IPS DF 6.9 (cell line): ENCODE results near the gene PADI2.

ENCODE experiments used
- DNase-seq: peaks from one replicate; pipeline ENCODE4 v3.0.0-alpha.2; 2013; ENCODE audit warnings: low read depth, low spot score
- H3K27ac ChIP-seq: one replicate; pipeline ENCODE4 v1.5.1; 2013; ENCODE audit warnings: low read length, control low read depth
- H3K27me3 ChIP-seq: 2 replicates; pipeline ENCODE4 v1.6.1; 2013; ENCODE audit warnings: mild to moderate bottlenecking, low read length; ENCODE audit not compliant: control insufficient read depth, insufficient read depth
- H3K36me3 ChIP-seq: 2 replicates; pipeline ENCODE4 v1.6.1; 2013; ENCODE audit warnings: low read length; ENCODE audit not compliant: control insufficient read depth, insufficient read depth
- H3K4me1 ChIP-seq: 2 replicates; pipeline ENCODE4 v1.6.1; 2013; ENCODE audit warnings: low read length; ENCODE audit not compliant: control insufficient read depth, insufficient read depth
- H3K4me3 ChIP-seq: 2 replicates; pipeline ENCODE4 v1.5.1; 2013; ENCODE audit warnings: mild to moderate bottlenecking, low read length
- H3K9me3 ChIP-seq: 2 replicates; pipeline ENCODE4 v1.6.1; 2013; ENCODE audit warnings: low read length, inconsistent platforms; ENCODE audit not compliant: control insufficient read depth, insufficient read depth
- WGBS: extraction: QIAGEN DNeasy Blood & Tissue Kit; methylation state at CpG from one replicate; pipeline ENCODE4 v1.1.7; 2013; ENCODE audit warnings: mixed read lengths, missing lambda C conversion rate; ENCODE audit not compliant: insufficient read length, insufficient coverage; 5-methylcytosine and 5-hydroxymethylcytosine counted together

PADI2 gene

GRCh38 chr1:17101261-17101660 lies 18.0 kb downstream of the PADI2 start:
- H3K4me3 ChIP-seq: no peak overlapping the region
- H3K4me1 ChIP-seq: no peaks in the 10 kb centered on the region; the same call in 1 of the 2 replicates
- H3K27ac ChIP-seq: no peak overlapping the region
- WGBS: no CpG with 5 or more reads among the region's 4 CpGs
- H3K36me3 ChIP-seq: no peaks in the 10 kb centered on the region
- DNase-seq: no peak
- H3K27me3 ChIP-seq: no peaks in the 10 kb centered on the region
- H3K9me3 ChIP-seq: no peaks in the 10 kb centered on the region

DNA sequence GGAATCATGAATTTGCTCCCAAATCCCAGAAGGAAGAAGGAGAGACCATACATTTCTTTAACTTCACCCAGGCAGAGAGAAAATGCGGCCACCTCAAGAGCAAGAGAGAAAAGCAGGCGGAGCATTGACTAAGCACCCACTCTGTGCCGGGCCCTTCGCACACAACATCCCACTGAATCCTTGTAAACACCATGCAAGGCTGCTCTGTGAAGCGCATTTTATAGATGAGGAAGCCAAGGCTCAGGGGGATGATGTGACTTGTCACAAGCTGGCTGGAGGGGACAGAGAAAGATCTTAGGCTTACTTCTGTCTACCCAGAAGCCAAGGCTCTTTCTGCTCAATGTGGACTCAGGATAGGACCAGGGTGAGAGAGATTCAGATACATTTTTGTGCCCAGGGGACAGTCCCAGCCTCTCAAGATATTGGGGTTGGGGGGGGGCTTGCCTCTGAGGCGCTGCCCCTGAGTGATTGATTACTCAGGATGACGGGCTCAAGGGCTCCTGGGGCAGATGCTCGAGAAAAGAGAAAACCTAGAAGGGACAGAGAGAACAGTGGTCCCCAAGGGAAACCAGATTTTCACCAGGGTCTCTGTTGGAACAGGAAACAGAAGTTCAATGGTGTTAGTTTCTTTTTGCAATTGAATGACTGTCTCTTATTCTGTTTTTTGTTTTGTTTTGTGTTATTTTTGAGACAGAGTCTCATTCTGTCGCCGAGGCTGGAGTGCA lies 19.5 kb downstream of the PADI2 start:
- DNase-seq: no peak
- Histone ChIP-seq H3K27ac (no peak overlapping the region), H3K36me3 (no peaks in the 10 kb centered on the region), H3K27me3 (no peaks in the 10 kb centered on the region), H3K9me3 (no peaks in the 10 kb centered on the region), H3K4me3 (no peak overlapping the region), H3K4me1 (no peaks in the 10 kb centered on the region)
- WGBS: no CpG with 5 or more reads among the region's 10 CpGs

- Histone ChIP-seq H3K27me3 (no peaks in the 10 kb centered on the region), H3K4me1 (no peaks in the 10 kb centered on the region), H3K36me3 (no peaks in the 10 kb centered on the region), H3K27ac (no peak overlapping the region), H3K9me3 (no peaks in the 10 kb centered on the region), H3K4me3 (no peak overlapping the region)
- WGBS: no CpG with 5 or more reads among the region's 13 CpGs
- DNase-seq: no peak
Observed at GRCh38 chr1:17098446-17099317, 20.6 kb downstream of the PADI2 start.

DNA sequence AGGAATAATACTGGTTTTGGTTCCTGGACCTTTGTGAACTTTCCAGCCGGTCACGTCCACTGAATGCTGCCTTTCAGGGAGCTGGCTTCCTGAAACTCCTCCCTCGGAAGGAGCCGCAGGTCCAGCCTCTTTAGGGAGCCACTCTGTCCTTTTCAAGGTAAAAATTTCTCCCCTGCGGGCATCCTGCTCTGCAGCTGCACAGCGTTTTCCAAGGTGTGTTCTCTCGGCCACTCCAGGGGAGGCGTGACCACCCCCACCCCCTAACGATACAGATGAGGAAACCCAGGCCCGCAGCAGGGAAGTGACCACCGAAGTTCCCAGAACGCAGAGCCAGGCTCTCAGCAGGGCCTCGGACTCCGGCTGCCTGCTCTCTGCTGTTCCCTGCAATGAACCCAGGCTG lies 21.5 kb downstream of the PADI2 start:
- no peaks in the 10 kb centered on the region for H3K9me3 ChIP-seq
- no peak overlapping the region for H3K27ac ChIP-seq
- no peaks in the 10 kb centered on the region for H3K4me1 ChIP-seq
- H3K36me3 ChIP-seq: no peaks in the 10 kb centered on the region
- DNase-seq: no peak
- no peak overlapping the region for H3K4me3 ChIP-seq
- WGBS: no CpG with 5 or more reads among the region's 14 CpGs
- no peaks in the 10 kb centered on the region for H3K27me3 ChIP-seq

- H3K27me3 ChIP-seq: no peaks in the 10 kb centered on the region
- no peak overlapping the region for H3K27ac ChIP-seq
- H3K9me3 ChIP-seq: no peaks in the 10 kb centered on the region
- WGBS: no CpG with 5 or more reads among the region's 8 CpGs
- DNase-seq: no peak
- no peak overlapping the region for H3K4me3 ChIP-seq
- no peaks in the 10 kb centered on the region for H3K4me1 ChIP-seq
- no peaks in the 10 kb centered on the region for H3K36me3 ChIP-seq
Observed at GRCh38 chr1:17097147-17097546, 22.1 kb downstream of the PADI2 start.

DNA sequence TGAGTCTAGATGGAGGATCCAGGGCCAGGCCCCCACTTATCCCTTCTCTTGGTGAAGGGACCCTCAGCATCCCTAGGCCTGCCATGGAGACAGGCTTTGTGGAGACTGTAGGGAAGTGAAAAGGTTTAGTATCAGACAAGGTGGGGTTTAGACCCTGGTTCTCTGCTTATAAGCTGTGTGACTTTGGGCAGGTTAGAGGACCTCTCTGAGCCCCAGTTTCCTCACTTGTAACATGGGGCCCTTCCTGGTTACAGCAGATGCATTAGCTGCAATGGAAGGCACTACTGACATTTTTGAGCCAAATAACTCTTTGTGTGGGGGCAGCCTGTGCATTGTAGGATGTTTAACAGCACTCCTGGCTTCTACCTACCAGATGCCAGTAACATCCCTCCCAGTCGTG lies 22.7 kb downstream of the PADI2 start:
- H3K36me3 ChIP-seq: no peaks in the 10 kb centered on the region
- no peaks in the 10 kb centered on the region for H3K27me3 ChIP-seq
- no peak overlapping the region for H3K4me3 ChIP-seq
- no peak overlapping the region for H3K27ac ChIP-seq
- no peak for DNase-seq
- H3K9me3 ChIP-seq: no peaks in the 10 kb centered on the region
- no peaks in the 10 kb centered on the region for H3K4me1 ChIP-seq
- WGBS: no CpG with 5 or more reads among the region's 1 CpG

DNA sequence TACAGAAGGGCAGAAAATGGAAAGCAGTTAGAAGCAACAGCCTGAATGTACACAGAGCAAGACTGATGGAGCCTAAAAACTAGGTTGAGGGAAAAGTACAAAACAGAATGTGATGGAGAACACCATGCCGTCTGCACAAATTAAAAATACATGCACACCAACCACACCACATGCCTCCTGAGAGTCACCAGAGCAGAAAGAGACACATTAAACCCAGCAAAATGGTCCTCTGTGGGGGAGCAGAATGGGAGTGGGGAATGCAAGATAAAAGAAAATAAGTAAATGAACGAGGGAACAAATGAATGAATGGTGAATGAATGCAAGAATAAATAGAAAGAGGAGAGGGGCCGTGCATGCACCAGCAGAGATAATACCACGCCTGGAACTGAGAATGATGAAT lies 24.1 kb downstream of the PADI2 start:
- H3K9me3 ChIP-seq: no peaks in the 10 kb centered on the region
- WGBS: no CpG with 5 or more reads among the region's 4 CpGs
- H3K4me1 ChIP-seq: no peaks in the 10 kb centered on the region
- no peaks in the 10 kb centered on the region for H3K27me3 ChIP-seq
- DNase-seq: no peak
- H3K27ac ChIP-seq: no peak overlapping the region
- no peaks in the 10 kb centered on the region for H3K36me3 ChIP-seq
- no peak overlapping the region for H3K4me3 ChIP-seq

DNA sequence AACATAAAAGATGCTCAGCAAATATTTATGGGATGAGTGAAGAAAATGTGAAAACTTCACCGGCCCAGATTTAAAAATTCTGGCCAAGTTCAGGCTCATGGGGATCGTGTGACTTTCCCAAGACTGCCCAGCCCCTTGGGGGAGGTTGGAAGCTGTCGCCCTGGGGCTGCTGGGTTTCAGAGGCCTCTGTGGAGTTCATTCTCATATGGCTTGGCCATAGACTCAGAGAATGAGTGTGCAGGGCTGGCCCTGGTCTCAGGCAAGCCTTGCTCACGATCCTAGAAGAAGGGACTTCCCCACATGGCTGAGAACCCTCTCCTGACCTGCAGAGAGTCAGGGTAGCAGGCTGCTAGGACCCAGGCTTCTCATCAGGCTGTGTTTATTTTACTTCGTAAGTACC lies 24.6 kb downstream of the PADI2 start:
- no peaks in the 10 kb centered on the region for H3K4me1 ChIP-seq
- DNase-seq: no peak

GRCh38 chr1:17093822-17094393 lies 25.3 kb downstream of the PADI2 start:
- Histone ChIP-seq H3K27me3 (no peaks in the 10 kb centered on the region), H3K9me3 (no peaks in the 10 kb centered on the region), H3K4me1 (no peaks in the 10 kb centered on the region), H3K27ac (no peak overlapping the region), H3K36me3 (no peaks in the 10 kb centered on the region), H3K4me3 (no peak overlapping the region)
- DNase-seq: no peak
- WGBS: no CpG with 5 or more reads among the region's 8 CpGs

More for the DNA sequence above, 24.6 kb downstream of the PADI2 start:
- no CpG with 5 or more reads among the region's 5 CpGs for WGBS
- no peaks in the 10 kb centered on the region for H3K36me3 ChIP-seq
- no peaks in the 10 kb centered on the region for H3K27me3 ChIP-seq
- H3K9me3 ChIP-seq: no peaks in the 10 kb centered on the region
- no peak overlapping the region for H3K4me3 ChIP-seq
- no peak overlapping the region for H3K27ac ChIP-seq

DNA sequence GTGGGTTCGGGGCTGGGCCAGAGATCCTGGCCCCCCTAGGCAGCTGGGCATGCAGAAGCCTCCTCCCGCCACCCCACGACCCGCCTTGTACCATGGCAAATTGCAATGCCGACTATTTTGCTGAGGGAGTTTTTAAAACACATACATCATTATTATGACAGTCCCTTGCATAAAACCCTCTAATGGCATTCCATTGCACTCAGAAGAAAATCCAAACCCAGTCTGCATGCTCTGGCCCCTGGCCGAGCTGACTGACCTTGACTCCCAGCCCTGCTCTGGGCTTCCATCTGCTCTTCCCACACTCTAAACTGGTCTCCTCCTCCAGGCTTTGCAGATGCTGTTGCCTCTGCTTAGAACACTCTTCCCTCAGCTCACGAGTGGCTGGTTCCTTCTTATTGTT lies 28.0 kb downstream of the PADI2 start:
- no CpG with 5 or more reads among the region's 7 CpGs for WGBS
- Histone ChIP-seq H3K9me3 (no peaks in the 10 kb centered on the region), H3K27me3 (no peaks in the 10 kb centered on the region), H3K27ac (no peak overlapping the region), H3K4me1 (no peaks in the 10 kb centered on the region), H3K36me3 (no peaks in the 10 kb centered on the region), H3K4me3 (no peak overlapping the region)
- no peak for DNase-seq
